NCI-H1417 treated with DMSO at 0.1 percent for 48 hours (cell line): ENCODE measurements around the gene TUBE1.
"Not testable (repeated sequence)": the region's sequence is repeated elsewhere in the genome, so short reads cannot be mapped to it uniquely, and the experiment has no call there.

Source experiments
- DNase-seq: peaks from one replicate; lab custom pipeline; 2025; lab: John Stamatoyannopoulos, UW

TUBE1 gene

GRCh38 chr6:112061605-112062004 lies 25.7 kb downstream of the TUBE1 start:
- no peak for DNase-seq

GRCh38 chr6:112058243-112059032 lies 28.8 kb downstream of the TUBE1 start:
- no peak for DNase-seq

GRCh38 chr6:112054555-112055190 lies 32.6 kb downstream of the TUBE1 start:
- DNase-seq: no peak

DNA sequence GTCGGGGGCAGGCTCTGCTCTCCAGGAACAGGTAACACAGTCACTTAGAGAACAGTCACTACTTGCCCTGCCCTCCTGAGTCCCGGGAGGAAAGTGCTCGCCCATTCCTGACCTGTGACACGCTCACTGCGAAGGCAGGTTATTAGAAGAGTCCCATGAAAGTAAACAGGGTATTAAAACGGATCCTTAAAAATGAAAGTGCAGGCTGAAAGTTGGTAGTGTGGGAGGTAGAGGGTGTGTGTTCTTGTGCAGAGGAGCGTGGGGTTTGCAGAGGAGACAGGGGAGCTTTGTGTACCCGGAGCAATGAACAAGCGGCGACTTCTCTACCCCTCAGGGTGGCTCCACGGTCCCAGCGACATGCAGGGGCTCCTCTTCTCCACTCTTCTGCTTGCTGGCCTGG lies 33.3 kb downstream of the TUBE1 start, which contains the start of gene CCN6:
TSS of gene CCN6 (plus strand) at position 104 of the 400 bp plus-strand sequence. CDS start at position 358, 254 bp downstream.
- no peak for DNase-seq

DNA sequence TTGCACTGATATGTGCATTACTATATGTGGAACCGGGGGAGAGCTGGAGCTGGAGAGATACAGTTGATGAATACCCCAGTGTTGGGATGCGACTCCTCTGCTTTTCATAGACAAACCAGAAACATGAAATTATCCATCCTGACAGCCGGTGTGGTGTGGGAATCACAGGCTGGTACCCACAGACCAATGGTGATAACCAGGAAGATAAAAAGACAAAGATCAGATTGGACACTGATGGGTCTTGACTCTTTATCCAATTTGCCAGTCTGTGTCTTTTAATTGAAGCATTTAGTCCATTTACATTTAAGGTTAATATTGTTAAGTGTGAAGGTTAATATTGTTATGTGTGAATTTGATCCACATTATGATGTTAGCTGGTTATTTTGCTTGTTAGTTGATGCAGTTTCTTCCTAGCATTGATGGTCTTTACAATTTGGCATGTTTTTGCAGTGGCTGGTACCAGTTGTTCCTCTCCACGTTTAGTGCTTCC lies 36.0 kb downstream of the TUBE1 start:
- not testable (repeated sequence) for DNase-seq

- no peak for DNase-seq
Observed at GRCh38 chr6:112050429-112050828, 36.9 kb downstream of the TUBE1 start.

GRCh38 chr6:112049996-112050395 lies 37.3 kb downstream of the TUBE1 start:
- no peak for DNase-seq

GRCh38 chr6:112049026-112049799 lies 38.1 kb downstream of the TUBE1 start:
- DNase-seq: no peak

GRCh38 chr6:112047523-112047922 lies 39.8 kb downstream of the TUBE1 start:
- not testable (repeated sequence) for DNase-seq

GRCh38 chr6:112044856-112045255 lies 42.4 kb downstream of the TUBE1 start:
- no peak for DNase-seq

- DNase-seq: no peak
Observed at GRCh38 chr6:112044196-112044595, 43.1 kb downstream of the TUBE1 start.

GRCh38 chr6:112043032-112044007 lies 44.0 kb downstream of the TUBE1 start:
- peak; percentile 61 for DNase-seq

DNA sequence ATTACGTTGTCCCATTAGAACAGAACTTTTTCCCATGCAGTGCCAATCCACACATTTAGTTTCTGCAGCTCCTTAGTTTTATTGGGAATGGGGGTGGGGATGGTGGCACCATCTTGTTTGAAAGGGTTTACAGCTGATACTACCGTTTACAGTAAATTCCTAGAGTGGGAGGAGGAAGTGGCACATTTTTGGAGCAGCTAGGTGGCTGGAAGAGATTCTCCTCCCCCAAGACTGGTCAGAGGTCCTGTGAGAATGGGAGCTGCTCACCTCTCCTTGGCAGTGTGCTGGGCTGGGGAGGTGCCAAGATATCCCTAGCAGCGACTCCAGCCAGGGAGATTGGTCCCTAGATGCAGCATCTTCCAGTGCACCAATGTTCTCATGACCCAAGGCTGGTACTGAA lies 45.7 kb downstream of the TUBE1 start:
- DNase-seq: no peak

- DNase-seq: no peak
Observed at GRCh38 chr6:112040956-112041355, 46.3 kb downstream of the TUBE1 start.

DNA sequence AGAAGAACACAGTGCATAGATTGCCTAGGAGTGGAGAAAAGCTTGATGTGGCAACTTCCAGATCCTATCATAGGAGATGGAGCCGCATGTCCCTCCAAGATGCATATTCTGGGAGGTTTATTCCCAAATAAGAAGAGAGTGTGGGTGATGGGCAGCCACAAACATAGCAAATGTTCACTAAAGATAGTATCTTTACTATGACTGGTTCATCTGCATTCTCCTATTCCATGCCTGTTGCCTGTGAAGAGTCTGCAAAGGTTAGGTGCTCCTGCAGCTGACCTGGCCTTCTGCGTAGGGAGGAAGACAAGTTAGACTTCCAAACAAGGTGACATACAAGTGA lies 47.9 kb downstream of the TUBE1 start:
- no peak for DNase-seq

GRCh38 chr6:112038756-112039430 lies 48.4 kb downstream of the TUBE1 start:
- no peak for DNase-seq

DNA sequence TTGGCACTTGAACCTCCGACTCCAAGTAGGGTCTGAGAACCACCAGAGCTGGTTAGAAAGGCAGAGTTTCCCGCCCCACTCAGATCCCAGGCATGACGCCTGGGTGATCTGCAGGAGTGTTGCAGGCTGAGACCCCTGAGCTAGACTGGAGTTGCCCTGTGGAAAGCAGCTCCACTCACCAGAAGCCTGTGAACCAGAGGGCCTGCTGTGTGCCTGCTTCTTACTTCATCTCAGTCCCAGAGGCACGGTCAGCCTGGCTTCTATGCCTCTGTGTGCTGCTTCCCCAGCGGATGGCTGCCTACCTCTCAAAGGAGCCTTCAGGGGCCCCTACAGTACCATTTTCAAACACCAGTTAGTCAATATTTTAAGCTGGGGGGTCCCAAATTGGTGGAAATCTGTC lies 49.0 kb downstream of the TUBE1 start:
- DNase-seq: no peak

DNA sequence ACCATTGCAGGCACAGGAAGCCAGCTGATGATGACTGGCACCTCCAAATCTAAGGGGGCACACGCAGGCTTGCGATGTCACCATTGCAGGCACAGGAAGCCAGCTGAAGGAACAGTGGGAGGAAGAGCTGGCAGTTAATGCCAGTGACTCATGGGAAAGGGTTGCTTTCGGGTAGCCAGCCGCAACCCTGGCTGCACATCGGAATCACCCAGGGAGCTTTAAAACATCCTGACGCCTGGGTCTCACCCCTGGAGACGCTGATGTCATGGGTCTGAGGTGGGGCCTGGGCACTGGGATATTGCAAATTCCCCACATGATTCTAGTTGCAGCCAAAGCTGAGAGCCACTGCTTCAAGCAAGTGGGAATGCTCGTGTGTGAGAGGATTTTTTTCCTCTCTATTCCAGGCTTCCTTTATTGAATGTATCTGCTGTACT lies 49.5 kb downstream of the TUBE1 start:
- DNase-seq: no peak

GRCh38 chr6:112036088-112036637 lies 51.1 kb downstream of the TUBE1 start:
- DNase-seq: no peak

- DNase-seq: no peak
Observed at GRCh38 chr6:112034616-112034995, 52.7 kb downstream of the TUBE1 start.
